HepG2 (cell line): ENCODE measurements around the gene TSPAN17.

Source experiments
- CBFB ChIP-seq: sonication (generic); formaldehyde crosslinking; IDR thresholded peaks from 2 replicates; pipeline ENCODE4 v1.4.0; 2020; ENCODE audit warnings: missing genetic modification reagents
- PCBP1 ChIP-seq: fragments of 200-400 bp; formaldehyde crosslinking; IDR thresholded peaks from 2 replicates; pipeline ENCODE4 v1.6.1; 2017; ENCODE audit warnings: mild to moderate bottlenecking, low read depth, low read length, borderline replicate concordance
- POLR2A ChIP-seq, 2 experiments: IDR thresholded peaks; 2 replicates each; pipeline ENCODE4 v1.6.1; 2011; ENCODE audit warnings: low read depth in 2 of 2, low read length in 2 of 2, mild to moderate bottlenecking in 1 of 2, moderate library complexity in 1 of 2; ENCODE audit not compliant: insufficient read depth in 1 of 2
- ZNF274 ChIP-seq: sonication (generic); formaldehyde crosslinking; IDR thresholded peaks from 2 replicates; pipeline ENCODE4 v1.5.1; 2020; ENCODE audit warnings: mild to moderate bottlenecking, missing genetic modification reagents
- TF ChIP-seq, protein P1 (sequence below): sonication (generic); formaldehyde crosslinking; IDR thresholded peaks from 2 replicates; pipeline ENCODE4 v1.4.0; 2020; ENCODE audit warnings: mild to moderate bottlenecking, missing genetic modification reagents, borderline replicate concordance
- TF ChIP-seq, protein P2 (sequence below): IDR thresholded peaks from 2 replicates; pipeline ENCODE4 v1.6.1; 2016; ENCODE audit warnings: low read depth
- TF ChIP-seq, protein P3 (sequence below): IDR thresholded peaks from 2 replicates; pipeline ENCODE4 v1.6.1; 2016; ENCODE audit warnings: missing compliant biosample characterization, missing genetic modification reagents, borderline replicate concordance

DNA sequence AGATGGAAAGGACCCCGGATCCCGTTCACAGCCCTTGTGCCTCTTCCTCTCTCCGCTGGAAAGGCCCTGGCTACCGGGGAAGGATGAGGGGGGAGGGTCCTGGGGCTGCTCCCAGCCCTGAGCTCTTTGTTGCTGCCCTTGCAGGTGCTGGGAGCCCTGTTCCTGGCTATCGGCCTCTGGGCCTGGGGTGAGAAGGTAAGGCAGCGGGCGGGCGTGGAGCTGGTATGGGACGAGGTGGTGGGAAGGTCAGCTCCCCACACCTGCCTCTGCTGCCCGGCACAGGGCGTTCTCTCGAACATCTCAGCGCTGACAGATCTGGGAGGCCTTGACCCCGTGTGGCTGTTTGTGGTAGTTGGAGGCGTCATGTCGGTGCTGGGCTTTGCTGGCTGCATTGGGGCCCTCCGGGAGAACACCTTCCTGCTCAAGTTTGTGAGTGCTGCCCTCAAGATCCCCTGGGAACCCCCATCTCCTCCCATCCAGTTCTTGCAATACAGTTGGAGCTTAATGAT lies 4.2 kb downstream of the TSPAN17 start:
- TF ChIP-seq, protein P1, sequence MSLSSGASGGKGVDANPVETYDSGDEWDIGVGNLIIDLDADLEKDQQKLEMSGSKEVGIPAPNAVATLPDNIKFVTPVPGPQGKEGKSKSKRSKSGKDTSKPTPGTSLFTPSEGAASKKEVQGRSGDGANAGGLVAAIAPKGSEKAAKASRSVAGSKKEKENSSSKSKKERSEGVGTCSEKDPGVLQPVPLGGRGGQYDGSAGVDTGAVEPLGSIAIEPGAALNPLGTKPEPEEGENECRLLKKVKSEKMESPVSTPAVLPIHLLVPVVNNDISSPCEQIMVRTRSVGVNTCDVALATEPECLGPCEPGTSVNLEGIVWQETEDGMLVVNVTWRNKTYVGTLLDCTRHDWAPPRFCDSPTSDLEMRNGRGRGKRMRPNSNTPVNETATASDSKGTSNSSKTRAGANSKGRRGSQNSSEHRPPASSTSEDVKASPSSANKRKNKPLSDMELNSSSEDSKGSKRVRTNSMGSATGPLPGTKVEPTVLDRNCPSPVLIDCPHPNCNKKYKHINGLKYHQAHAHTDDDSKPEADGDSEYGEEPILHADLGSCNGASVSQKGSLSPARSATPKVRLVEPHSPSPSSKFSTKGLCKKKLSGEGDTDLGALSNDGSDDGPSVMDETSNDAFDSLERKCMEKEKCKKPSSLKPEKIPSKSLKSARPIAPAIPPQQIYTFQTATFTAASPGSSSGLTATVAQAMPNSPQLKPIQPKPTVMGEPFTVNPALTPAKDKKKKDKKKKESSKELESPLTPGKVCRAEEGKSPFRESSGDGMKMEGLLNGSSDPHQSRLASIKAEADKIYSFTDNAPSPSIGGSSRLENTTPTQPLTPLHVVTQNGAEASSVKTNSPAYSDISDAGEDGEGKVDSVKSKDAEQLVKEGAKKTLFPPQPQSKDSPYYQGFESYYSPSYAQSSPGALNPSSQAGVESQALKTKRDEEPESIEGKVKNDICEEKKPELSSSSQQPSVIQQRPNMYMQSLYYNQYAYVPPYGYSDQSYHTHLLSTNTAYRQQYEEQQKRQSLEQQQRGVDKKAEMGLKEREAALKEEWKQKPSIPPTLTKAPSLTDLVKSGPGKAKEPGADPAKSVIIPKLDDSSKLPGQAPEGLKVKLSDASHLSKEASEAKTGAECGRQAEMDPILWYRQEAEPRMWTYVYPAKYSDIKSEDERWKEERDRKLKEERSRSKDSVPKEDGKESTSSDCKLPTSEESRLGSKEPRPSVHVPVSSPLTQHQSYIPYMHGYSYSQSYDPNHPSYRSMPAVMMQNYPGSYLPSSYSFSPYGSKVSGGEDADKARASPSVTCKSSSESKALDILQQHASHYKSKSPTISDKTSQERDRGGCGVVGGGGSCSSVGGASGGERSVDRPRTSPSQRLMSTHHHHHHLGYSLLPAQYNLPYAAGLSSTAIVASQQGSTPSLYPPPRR (CRISPR knock-in tag) = no peak
- TF ChIP-seq, protein P2, sequence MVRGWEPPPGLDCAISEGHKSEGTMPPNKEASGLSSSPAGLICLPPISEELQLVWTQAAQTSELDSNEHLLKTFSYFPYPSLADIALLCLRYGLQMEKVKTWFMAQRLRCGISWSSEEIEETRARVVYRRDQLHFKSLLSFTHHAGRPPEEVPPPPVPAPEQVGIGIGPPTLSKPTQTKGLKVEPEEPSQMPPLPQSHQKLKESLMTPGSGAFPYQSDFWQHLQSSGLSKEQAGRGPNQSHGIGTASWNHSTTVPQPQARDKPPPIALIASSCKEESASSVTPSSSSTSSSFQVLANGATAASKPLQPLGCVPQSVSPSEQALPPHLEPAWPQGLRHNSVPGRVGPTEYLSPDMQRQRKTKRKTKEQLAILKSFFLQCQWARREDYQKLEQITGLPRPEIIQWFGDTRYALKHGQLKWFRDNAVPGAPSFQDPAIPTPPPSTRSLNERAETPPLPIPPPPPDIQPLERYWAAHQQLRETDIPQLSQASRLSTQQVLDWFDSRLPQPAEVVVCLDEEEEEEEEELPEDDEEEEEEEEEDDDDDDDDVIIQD (CRISPR knock-in tag) = no peak
- TF ChIP-seq POLR2A (IDR thresholded peaks at IDR 0.05; ENCODE audit: insufficient read depth in 1 of 2, low read depth in 2 of 2, low read length in 2 of 2) (no peak), ZNF274 (CRISPR knock-in tag) (no peak), CBFB (CRISPR knock-in tag) (no peak), PCBP1 (no peak)
- TF ChIP-seq, protein P3, sequence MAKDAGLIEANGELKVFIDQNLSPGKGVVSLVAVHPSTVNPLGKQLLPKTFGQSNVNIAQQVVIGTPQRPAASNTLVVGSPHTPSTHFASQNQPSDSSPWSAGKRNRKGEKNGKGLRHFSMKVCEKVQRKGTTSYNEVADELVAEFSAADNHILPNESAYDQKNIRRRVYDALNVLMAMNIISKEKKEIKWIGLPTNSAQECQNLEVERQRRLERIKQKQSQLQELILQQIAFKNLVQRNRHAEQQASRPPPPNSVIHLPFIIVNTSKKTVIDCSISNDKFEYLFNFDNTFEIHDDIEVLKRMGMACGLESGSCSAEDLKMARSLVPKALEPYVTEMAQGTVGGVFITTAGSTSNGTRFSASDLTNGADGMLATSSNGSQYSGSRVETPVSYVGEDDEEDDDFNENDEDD = no peak
